DMS 273 (cell line): ENCODE measurements around the gene ASPRV1.
"Not testable (repeated sequence)": the region's sequence is repeated elsewhere in the genome, so short reads cannot be mapped to it uniquely, and the experiment has no call there.

Source experiments
- DNase-seq: peaks from one replicate; lab custom pipeline; 2025; ENCODE audit not compliant: unreplicated experiment; lab: John Stamatoyannopoulos, UW

The ASPRV1 gene

GRCh38 chr2:69962986-69963730 lies 1.7 kb upstream of the ASPRV1 start:
- no peak for DNase-seq

GRCh38 chr2:69960821-69961220 lies 610 bp downstream of the ASPRV1 start:
- DNase-seq, result no peak

GRCh38 chr2:69959425-69959824 lies 2.0 kb downstream of the ASPRV1 start:
- DNase-seq, result no peak

GRCh38 chr2:69958480-69958879 lies 3.0 kb downstream of the ASPRV1 start:
- no peak for DNase-seq

GRCh38 chr2:69957965-69958364 lies 3.5 kb downstream of the ASPRV1 start:
- DNase-seq, result peak; percentile 28

- no peak for DNase-seq
These were observed 4.9 kb downstream of the ASPRV1 start for GRCh38 chr2:69956475-69956979.

GRCh38 chr2:69955029-69955428 lies 6.4 kb downstream of the ASPRV1 start:
- peak; percentile 8 for DNase-seq

- DNase-seq, result no peak
These were observed 7.3 kb downstream of the ASPRV1 start for GRCh38 chr2:69954084-69954483.

- DNase-seq, result no peak
These were observed 8.9 kb downstream of the ASPRV1 start for GRCh38 chr2:69952336-69953115.

- not testable (repeated sequence) for DNase-seq
These were observed 10.8 kb downstream of the ASPRV1 start for GRCh38 chr2:69950671-69951070.

- DNase-seq, result no peak
These were observed 11.2 kb downstream of the ASPRV1 start for GRCh38 chr2:69950241-69950640.

- no peak for DNase-seq
These were observed 12.3 kb downstream of the ASPRV1 start for GRCh38 chr2:69948963-69949645.

- peak; percentile 13 for DNase-seq
These were observed 13.1 kb downstream of the ASPRV1 start for GRCh38 chr2:69948032-69948962.

GRCh38 chr2:69947325-69947931 lies 14.0 kb downstream of the ASPRV1 start:
- no peak for DNase-seq

- DNase-seq, result no peak
These were observed 14.8 kb downstream of the ASPRV1 start for GRCh38 chr2:69946351-69947324.

GRCh38 chr2:69945941-69946340 lies 15.5 kb downstream of the ASPRV1 start:
- DNase-seq, result no peak

- no peak for DNase-seq
These were observed 16.0 kb downstream of the ASPRV1 start for GRCh38 chr2:69945441-69945840.

- DNase-seq, result no peak
These were observed 16.7 kb downstream of the ASPRV1 start for GRCh38 chr2:69944756-69945155.
